ENCODE data around the gene TMED4.

TMED4 gene

GRCh38 chr7:44531421-44532380, 50.3 kb downstream of the TMED4 start:
- FAIRE-seq, result no peak
- TF ChIP-seq SPI1 (IDR thresholded peaks at IDR 0.05; ENCODE audit: low read depth, low read length) (no peak), POLR2AphosphoS5 (IDR thresholded peaks at IDR 0.05; ENCODE audit: low read depth, low read length) (no peak), POU2F2 (IDR thresholded peaks at IDR 0.05; ENCODE audit: low read depth, low read length) (no peak), POLR2A (IDR thresholded peaks at IDR 0.05; ENCODE audit: low read depth, low read length) (no peak), TAF1 (IDR thresholded peaks at IDR 0.05; ENCODE audit: low read depth, low read length) (no peak), PAX5 (IDR thresholded peaks at IDR 0.05; ENCODE audit: insufficient read depth, low read length, severe bottlenecking) (no peak)
- no peak for DNase-seq (ENCODE audit: insufficient read length, low spot score)

GRCh38 chr7:44530990-44531389, 51.0 kb downstream of the TMED4 start:
- TF ChIP-seq POLR2A (IDR thresholded peaks at IDR 0.05; ENCODE audit: low read depth, low read length) (no peak), PAX5 (IDR thresholded peaks at IDR 0.05; ENCODE audit: insufficient read depth, low read length, severe bottlenecking) (no peak)
- FAIRE-seq (no peak), DNase-seq (ENCODE audit: insufficient read length, low spot score) (no peak)

All from GM12891 (cell line).